KOPT-K1 (cell line): ENCODE results near the gene VKORC1.
A peak's percentile ranks its signal among the peaks of the same experiment; 100 is the strongest.

Experiments used
- H3K27ac ChIP-seq: fragments of 200-600 bp; sonication (generic); 2 replicates; pipeline ENCODE4 v1.5.1; 2016; ENCODE audit warnings: antibody characterized with exemption, mild to moderate bottlenecking, low read depth, low read length; ENCODE audit not compliant: poor library complexity, severe bottlenecking
- H3K36me3 ChIP-seq: fragments of 200-600 bp; sonication (generic); 2 replicates; pipeline ENCODE4 v1.5.1; 2017; ENCODE audit warnings: antibody characterized with exemption, mild to moderate bottlenecking, low read length, moderate library complexity; ENCODE audit not compliant: insufficient read depth
- H3K9me3 ChIP-seq: fragments of 200-600 bp; sonication (generic); 2 replicates; pipeline ENCODE4 v1.5.1; 2017; ENCODE audit warnings: antibody characterized with exemption, low read length, mild to moderate bottlenecking; ENCODE audit not compliant: insufficient read depth, poor library complexity, severe bottlenecking

Gene VKORC1

GRCh38 chr16:31073142-31073969 lies 21.2 kb downstream of the VKORC1 start:
- Histone ChIP-seq H3K36me3 (peaks cover 29% of the 10 kb centered on the region), H3K9me3 (no peaks in the 10 kb centered on the region), H3K27ac (peak overlapping the region; percentile 94)

- Histone ChIP-seq H3K36me3 (peaks cover 22% of the 10 kb centered on the region), H3K9me3 (no peaks in the 10 kb centered on the region), H3K27ac (peak overlapping the region; percentile 94)
These were observed 22.0 kb downstream of the VKORC1 start for GRCh38 chr16:31072540-31073141.

- Histone ChIP-seq H3K27ac (peak overlapping the region; percentile 94), H3K36me3 (peaks cover 14% of the 10 kb centered on the region), H3K9me3 (no peaks in the 10 kb centered on the region)
These were observed 22.7 kb downstream of the VKORC1 start for GRCh38 chr16:31071861-31072260.

- Histone ChIP-seq H3K36me3 (peaks cover 16% of the 10 kb centered on the region), H3K9me3 (no peaks in the 10 kb centered on the region), H3K27ac (no peak overlapping the region)
These were observed 27.3 kb downstream of the VKORC1 start for GRCh38 chr16:31067342-31067741.

GRCh38 chr16:31064882-31065461 lies 29.6 kb downstream of the VKORC1 start:
- H3K27ac ChIP-seq, result no peak overlapping the region
- H3K36me3 ChIP-seq, result peaks cover 39% of the 10 kb centered on the region
- no peaks in the 10 kb centered on the region for H3K9me3 ChIP-seq

- Histone ChIP-seq H3K27ac (no peak overlapping the region), H3K36me3 (peaks cover 45% of the 10 kb centered on the region), H3K9me3 (no peaks in the 10 kb centered on the region)
These were observed 30.6 kb downstream of the VKORC1 start for GRCh38 chr16:31063843-31064611.

- Histone ChIP-seq H3K27ac (no peak overlapping the region), H3K9me3 (no peaks in the 10 kb centered on the region), H3K36me3 (peaks cover 45% of the 10 kb centered on the region)
These were observed 31.1 kb downstream of the VKORC1 start for GRCh38 chr16:31063495-31063842.

GRCh38 chr16:31061813-31062440 lies 32.7 kb downstream of the VKORC1 start:
- Histone ChIP-seq H3K27ac (no peak overlapping the region), H3K9me3 (no peaks in the 10 kb centered on the region), H3K36me3 (peaks cover 55% of the 10 kb centered on the region)

GRCh38 chr16:31061126-31061812 lies 33.3 kb downstream of the VKORC1 start:
- Histone ChIP-seq H3K9me3 (no peaks in the 10 kb centered on the region), H3K27ac (no peak overlapping the region), H3K36me3 (peaks cover 55% of the 10 kb centered on the region)

- Histone ChIP-seq H3K9me3 (no peaks in the 10 kb centered on the region), H3K27ac (no peak overlapping the region), H3K36me3 (peaks cover 22% of the 10 kb centered on the region)
These were observed 39.0 kb downstream of the VKORC1 start for GRCh38 chr16:31055613-31056012.

GRCh38 chr16:31052114-31052513 lies 42.5 kb downstream of the VKORC1 start:
- Histone ChIP-seq H3K9me3 (no peaks in the 10 kb centered on the region), H3K27ac (no peak overlapping the region), H3K36me3 (no peaks in the 10 kb centered on the region)

GRCh38 chr16:31050280-31051030 lies 44.1 kb downstream of the VKORC1 start:
- H3K27ac ChIP-seq, result no peak overlapping the region
- no peaks in the 10 kb centered on the region for H3K9me3 ChIP-seq
- H3K36me3 ChIP-seq, result no peaks in the 10 kb centered on the region

GRCh38 chr16:31043898-31044481 lies 50.6 kb downstream of the VKORC1 start:
- no peak overlapping the region for H3K27ac ChIP-seq
- peaks cover 15% of the 10 kb centered on the region; the same call in 1 of the 2 replicates for H3K36me3 ChIP-seq
- H3K9me3 ChIP-seq, result no peaks in the 10 kb centered on the region
